ENCODE results near the gene CHRNA4.
A peak's percentile ranks its signal among the peaks of the same experiment; 100 is the strongest.
"Not testable (repeated sequence)": the region's sequence is repeated elsewhere in the genome, so short reads cannot be mapped to it uniquely, and the experiment has no call there.

Gene CHRNA4

GRCh38 chr20:63387393-63387792 lies 26.2 kb upstream of the CHRNA4 start:
- no peak for ATAC-seq
- no peaks in the 10 kb centered on the region for H3K4me1 Mint-ChIP-seq
- H3K27ac Mint-ChIP-seq: no peak overlapping the region
- DNase-seq (ENCODE audit: low spot score in 2 of 2): no peak
- peaks cover 13% of the 10 kb centered on the region for H3K9me3 Mint-ChIP-seq
- H3K4me3 Mint-ChIP-seq: no peak overlapping the region
- H3K36me3 Mint-ChIP-seq: no peaks in the 10 kb centered on the region

GRCh38 chr20:63386491-63386890 lies 25.3 kb upstream of the CHRNA4 start:
- no peak for ATAC-seq
- no peak overlapping the region for H3K27ac Mint-ChIP-seq
- no peaks in the 10 kb centered on the region for H3K36me3 Mint-ChIP-seq
- H3K4me1 Mint-ChIP-seq: no peaks in the 10 kb centered on the region
- H3K4me3 Mint-ChIP-seq: no peak overlapping the region
- DNase-seq (ENCODE audit: low spot score in 2 of 2): no peak
- peaks cover 13% of the 10 kb centered on the region for H3K9me3 Mint-ChIP-seq

DNA sequence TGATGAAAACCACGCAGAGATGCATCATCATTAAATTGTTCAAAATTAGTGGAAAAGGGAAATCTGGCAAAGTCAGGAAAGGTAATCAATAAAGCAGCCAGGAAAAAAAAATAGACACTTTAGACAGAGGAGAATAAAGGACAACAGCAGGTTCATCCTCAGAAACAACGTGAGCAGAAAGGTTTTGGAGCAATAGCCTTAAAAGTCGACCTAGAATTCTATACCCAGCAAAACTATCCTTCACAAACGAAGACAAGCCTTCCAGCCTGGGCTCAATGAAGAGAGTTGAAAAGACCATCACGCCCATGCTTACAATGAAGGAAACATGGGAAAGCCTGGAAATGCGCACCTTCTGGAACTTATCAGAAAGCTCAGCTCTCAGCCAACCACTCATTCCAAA lies 24.7 kb upstream of the CHRNA4 start:
- no peak for ATAC-seq
- Mint-ChIP-seq H3K4me1 (no peaks in the 10 kb centered on the region), H3K27ac (no peak overlapping the region)

GRCh38 chr20:63384336-63384735 lies 23.2 kb upstream of the CHRNA4 start:
- Mint-ChIP-seq H3K4me1 (no peaks in the 10 kb centered on the region), H3K9me3 (peaks cover 13% of the 10 kb centered on the region), H3K4me3 (no peak overlapping the region), H3K36me3 (no peaks in the 10 kb centered on the region), H3K27ac (no peak overlapping the region)
- ATAC-seq (no peak), DNase-seq (ENCODE audit: low spot score in 2 of 2) (no peak)

More for the DNA sequence above, 24.7 kb upstream of the CHRNA4 start:
- Mint-ChIP-seq H3K36me3 (no peaks in the 10 kb centered on the region), H3K4me3 (no peak overlapping the region), H3K9me3 (peaks cover 13% of the 10 kb centered on the region)
- DNase-seq (ENCODE audit: low spot score in 2 of 2): no peak

GRCh38 chr20:63383556-63383955 lies 22.4 kb upstream of the CHRNA4 start:
- H3K9me3 Mint-ChIP-seq: peaks cover 13% of the 10 kb centered on the region
- no peaks in the 10 kb centered on the region for H3K4me1 Mint-ChIP-seq
- DNase-seq (ENCODE audit: low spot score in 2 of 2) (no peak), ATAC-seq (no peak)
- H3K36me3 Mint-ChIP-seq: no peaks in the 10 kb centered on the region
- no peak overlapping the region for H3K27ac Mint-ChIP-seq
- no peak overlapping the region for H3K4me3 Mint-ChIP-seq

- Mint-ChIP-seq H3K36me3 (no peaks in the 10 kb centered on the region), H3K27ac (no peak overlapping the region), H3K4me1 (no peaks in the 10 kb centered on the region), H3K4me3 (no peak overlapping the region), H3K9me3 (peaks cover 13% of the 10 kb centered on the region)
- no peak for DNase-seq (ENCODE audit: low spot score in 2 of 2)
- no peak for ATAC-seq
Measured at GRCh38 chr20:63382551-63383300, 21.6 kb upstream of the CHRNA4 start.

DNA sequence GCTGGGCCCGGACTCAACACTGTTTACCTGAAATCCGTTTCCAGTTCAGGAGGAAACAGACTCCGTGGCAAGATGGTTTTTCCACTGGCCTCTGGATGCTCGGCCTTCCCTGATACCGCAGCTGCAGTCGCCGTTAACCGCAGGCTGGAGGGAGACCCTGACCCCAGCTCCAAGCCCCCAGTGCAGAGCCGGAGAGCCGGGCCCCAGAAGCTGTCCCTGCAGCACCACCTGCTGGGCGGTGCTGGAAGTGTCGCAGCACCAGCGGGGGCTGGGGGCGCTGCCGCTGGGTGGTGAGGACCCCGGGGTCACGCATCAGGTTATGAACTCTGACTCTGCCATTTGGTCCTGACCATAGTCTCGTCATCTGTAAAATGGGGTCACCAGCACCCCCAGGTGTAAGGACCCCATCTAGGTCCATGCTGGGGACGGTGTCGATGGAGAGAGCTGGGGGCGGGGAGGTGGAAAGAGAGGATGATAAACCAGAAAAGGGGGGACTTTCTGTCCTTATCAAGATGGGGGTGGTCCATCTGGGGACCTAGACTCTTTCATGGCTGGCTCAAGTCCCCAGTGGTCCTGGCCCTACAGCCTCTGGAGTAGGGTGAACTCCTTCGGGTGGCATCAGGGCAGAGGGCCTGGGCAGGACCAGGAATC lies 20.8 kb upstream of the CHRNA4 start:
- no peaks in the 10 kb centered on the region for H3K36me3 Mint-ChIP-seq
- no peak overlapping the region for H3K27ac Mint-ChIP-seq
- no peaks in the 10 kb centered on the region for H3K4me1 Mint-ChIP-seq
- peak; percentile 33 for ATAC-seq
- peaks cover 10% of the 10 kb centered on the region for H3K9me3 Mint-ChIP-seq
- peak; percentile 22 to 69 for DNase-seq (ENCODE audit: low spot score in 2 of 2)
- no peak overlapping the region for H3K4me3 Mint-ChIP-seq

DNA sequence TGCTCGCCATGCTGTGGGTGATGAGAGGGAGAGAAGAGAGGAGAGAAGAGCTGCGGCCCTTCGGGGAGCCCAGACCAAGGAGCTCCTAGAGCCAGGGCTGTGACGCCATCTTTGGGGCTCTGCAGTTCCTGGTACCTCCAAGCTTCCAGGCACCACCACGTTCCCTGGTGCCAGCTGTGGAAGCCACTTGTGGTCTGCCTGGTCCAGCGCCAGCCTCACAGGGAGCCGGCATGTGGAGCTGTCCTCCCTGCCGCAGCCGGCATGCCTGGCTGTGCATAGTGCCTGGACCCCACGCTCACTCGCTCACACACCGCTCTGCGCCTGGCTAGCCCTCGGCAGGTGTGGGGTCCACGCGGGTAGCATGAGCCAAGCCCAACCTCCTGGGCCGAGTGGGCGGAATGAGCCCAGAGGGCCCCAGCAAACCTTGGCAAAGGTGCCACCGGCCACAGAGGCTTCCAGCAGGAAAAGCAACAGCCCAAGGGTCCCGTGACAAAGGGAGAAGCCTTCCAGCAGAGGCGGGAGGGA lies 19.3 kb upstream of the CHRNA4 start:
- ATAC-seq (no peak), DNase-seq (ENCODE audit: low spot score in 2 of 2) (no peak)
- Mint-ChIP-seq H3K9me3 (peaks cover 2% of the 10 kb centered on the region), H3K4me1 (no peaks in the 10 kb centered on the region), H3K4me3 (no peak overlapping the region), H3K27ac (no peak overlapping the region), H3K36me3 (no peaks in the 10 kb centered on the region)

DNA sequence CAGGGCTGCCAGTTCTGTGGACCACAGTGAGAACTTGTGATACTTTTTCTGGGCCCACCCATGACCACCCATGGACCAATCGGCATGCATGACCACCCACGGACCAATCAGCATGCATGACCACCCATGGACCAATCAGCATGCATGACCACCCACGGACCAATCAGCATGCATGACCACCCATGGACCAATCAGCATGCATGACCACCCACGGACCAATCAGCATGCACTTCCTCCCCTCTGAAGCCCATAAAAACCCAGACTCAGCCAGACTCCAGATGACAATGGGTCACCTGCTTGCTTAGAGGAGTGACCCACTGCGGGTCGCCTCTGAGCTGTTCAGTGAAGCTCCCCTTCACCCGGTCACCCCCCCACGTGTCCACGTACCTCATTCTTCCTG lies 18.7 kb upstream of the CHRNA4 start:
- ATAC-seq; H3K4me3 Mint-ChIP-seq; H3K36me3 Mint-ChIP-seq; H3K4me1 Mint-ChIP-seq; H3K27ac Mint-ChIP-seq; H3K9me3 Mint-ChIP-seq; DNase-seq (ENCODE audit: low spot score in 2 of 2): not testable (repeated sequence)

GRCh38 chr20:63379296-63379695 lies 18.1 kb upstream of the CHRNA4 start:
- H3K4me1 Mint-ChIP-seq: no peaks in the 10 kb centered on the region
- DNase-seq (ENCODE audit: low spot score in 2 of 2) (no peak), ATAC-seq (no peak)
- H3K4me3 Mint-ChIP-seq: no peak overlapping the region
- no peaks in the 10 kb centered on the region for H3K36me3 Mint-ChIP-seq
- H3K9me3 Mint-ChIP-seq: no peaks in the 10 kb centered on the region
- H3K27ac Mint-ChIP-seq: no peak overlapping the region

- no peaks in the 10 kb centered on the region for H3K36me3 Mint-ChIP-seq
- H3K4me3 Mint-ChIP-seq: no peak overlapping the region
- H3K4me1 Mint-ChIP-seq: no peaks in the 10 kb centered on the region
- DNase-seq (ENCODE audit: low spot score in 2 of 2) (no peak), ATAC-seq (no peak)
- no peaks in the 10 kb centered on the region for H3K9me3 Mint-ChIP-seq
- H3K27ac Mint-ChIP-seq: no peak overlapping the region
Measured at GRCh38 chr20:63378626-63379025, 17.5 kb upstream of the CHRNA4 start.

DNA sequence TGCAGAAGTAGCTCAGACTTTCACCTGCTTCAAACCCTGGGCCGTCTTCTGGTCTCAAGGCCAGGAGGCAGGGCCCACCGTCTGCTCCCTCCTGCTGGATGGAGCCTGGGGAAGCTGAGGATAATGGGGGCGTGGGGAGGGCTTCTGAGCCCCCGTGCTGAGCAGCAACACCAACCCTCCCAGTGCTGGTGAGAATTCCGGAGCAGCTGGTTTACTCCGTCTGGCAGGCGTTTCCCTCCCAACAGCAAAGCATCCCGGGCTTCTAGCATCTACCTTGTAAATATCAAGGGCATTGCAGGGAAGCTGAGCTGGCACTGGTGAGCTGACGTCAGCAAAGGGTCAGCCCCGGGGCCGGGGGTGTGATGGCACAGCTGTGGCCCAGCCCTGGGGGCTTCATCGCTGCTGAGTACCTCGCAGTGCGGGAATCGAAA lies 16.8 kb upstream of the CHRNA4 start:
- no peak for DNase-seq (ENCODE audit: low spot score in 2 of 2)
- H3K36me3 Mint-ChIP-seq: no peaks in the 10 kb centered on the region
- no peak for ATAC-seq
- H3K4me3 Mint-ChIP-seq: no peak overlapping the region
- no peaks in the 10 kb centered on the region for H3K4me1 Mint-ChIP-seq
- H3K9me3 Mint-ChIP-seq: no peaks in the 10 kb centered on the region
- H3K27ac Mint-ChIP-seq: no peak overlapping the region

DNA sequence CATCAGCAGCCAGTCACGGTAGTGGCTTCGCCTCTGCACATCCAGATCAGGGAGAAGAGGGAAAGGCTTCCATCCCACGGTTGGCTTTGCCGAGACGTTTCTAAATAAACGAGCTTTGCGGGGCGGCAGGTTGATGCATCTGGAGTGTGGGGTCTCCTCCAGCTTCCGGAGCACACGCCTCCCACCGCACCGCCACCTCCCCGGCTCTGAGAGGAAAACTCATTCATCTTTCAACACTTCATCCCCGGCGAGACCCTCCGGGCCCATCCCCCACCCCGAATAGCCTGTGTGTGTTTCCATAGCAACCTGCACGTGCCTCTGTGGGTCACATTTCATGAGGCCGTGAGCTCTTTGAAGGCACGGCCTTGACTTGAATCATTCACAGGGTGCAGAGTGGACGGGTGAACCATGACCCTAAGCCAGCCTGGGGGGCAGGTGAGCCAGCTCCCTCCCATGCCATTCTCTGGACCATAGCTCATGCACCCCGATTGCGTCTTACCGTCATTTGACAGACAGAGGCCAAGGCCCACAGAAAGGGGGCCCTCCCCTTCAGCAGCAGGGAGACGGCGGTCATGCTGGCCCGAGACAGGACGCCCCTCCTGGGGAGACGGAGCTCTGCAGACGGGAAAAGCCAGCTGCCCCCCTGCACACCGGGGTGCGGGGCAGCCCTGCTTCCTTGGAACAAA lies 16.2 kb upstream of the CHRNA4 start:
- Mint-ChIP-seq H3K4me1 (no peaks in the 10 kb centered on the region), H3K36me3 (no peaks in the 10 kb centered on the region), H3K27ac (no peak overlapping the region), H3K4me3 (no peak overlapping the region), H3K9me3 (no peaks in the 10 kb centered on the region)
- DNase-seq (ENCODE audit: low spot score in 2 of 2) (no peak), ATAC-seq (no peak)

- Mint-ChIP-seq H3K36me3 (no peaks in the 10 kb centered on the region), H3K4me1 (no peaks in the 10 kb centered on the region), H3K9me3 (no peaks in the 10 kb centered on the region), H3K27ac (no peak overlapping the region), H3K4me3 (no peak overlapping the region)
- DNase-seq (ENCODE audit: low spot score in 2 of 2) (no peak), ATAC-seq (no peak)
Measured at GRCh38 chr20:63376283-63377250, 15.4 kb upstream of the CHRNA4 start.

DNA sequence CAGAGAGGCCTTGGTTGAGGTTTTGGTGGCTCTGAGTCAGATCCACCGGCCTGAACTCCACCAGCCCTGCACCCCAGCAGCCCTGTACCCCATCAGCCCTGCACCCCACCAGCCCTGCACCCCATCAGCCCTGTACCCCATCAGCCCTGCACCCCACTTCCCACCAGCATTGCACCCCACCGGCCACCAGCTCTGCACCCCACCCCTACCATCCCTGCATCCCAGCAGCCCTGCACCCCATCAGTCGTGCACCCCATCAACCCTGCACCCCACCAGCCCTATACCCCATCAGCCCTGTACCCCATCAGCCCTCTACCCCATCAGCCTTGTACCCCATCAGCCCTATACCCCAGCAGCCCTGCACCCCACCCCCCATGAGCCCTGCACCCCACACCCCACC lies 14.3 kb upstream of the CHRNA4 start:
- Mint-ChIP-seq H3K36me3 (no peaks in the 10 kb centered on the region), H3K9me3 (no peaks in the 10 kb centered on the region), H3K4me3 (no peak overlapping the region), H3K27ac (no peak overlapping the region), H3K4me1 (no peaks in the 10 kb centered on the region)
- ATAC-seq: no peak
- no peak for DNase-seq (ENCODE audit: low spot score in 2 of 2)

Data from stimulated activated effector memory CD8-positive, alpha-beta T cell treated with anti-CD3 and anti-CD28 coated beads, Interleukin-12 subunit alpha, Interleukin-12 subunit beta, amount 100 ng/mL, for 72 hours (primary cell).